DOHH2 (cell line): ENCODE results near the gene RUNX2.

Source experiments
- EZH2phosphoT487 ChIP-seq: fragments of 200-600 bp; sonication (generic); IDR thresholded peaks from 2 replicates; pipeline ENCODE4 v1.6.1; 2017; ENCODE audit warnings: borderline replicate concordance, mild to moderate bottlenecking, antibody characterized with exemption, low read length, moderate library complexity, mixed read lengths
- TF ChIP-seq, protein P1 (sequence below): fragments of 200-600 bp; sonication (generic); IDR thresholded peaks from one replicate; pipeline ENCODE4 v1.5.1; 2014; ENCODE audit warnings: antibody characterized with exemption, mild to moderate bottlenecking, low read depth, low read length; ENCODE audit not compliant: poor library complexity, severe bottlenecking

DNA sequence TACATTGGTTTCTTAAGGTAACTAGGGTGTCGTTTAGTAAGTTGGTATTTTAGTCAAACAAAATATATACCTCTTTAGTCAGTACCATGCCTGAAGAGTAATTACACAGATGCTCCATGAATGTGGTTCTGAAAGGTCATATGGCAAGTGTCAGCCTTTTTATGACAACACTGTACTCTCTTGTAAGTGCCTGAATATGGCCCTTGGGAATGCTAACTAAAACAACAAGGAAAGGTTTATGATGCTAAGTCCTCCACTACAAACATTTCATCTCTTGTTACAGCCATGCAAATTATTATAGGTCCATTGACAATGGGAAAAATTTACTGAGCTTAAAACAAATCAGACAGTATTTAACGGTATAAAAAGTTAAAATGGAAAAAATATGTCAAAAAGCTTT lies 88.6 kb downstream of the RUNX2 start:
- TF ChIP-seq, protein P1, sequence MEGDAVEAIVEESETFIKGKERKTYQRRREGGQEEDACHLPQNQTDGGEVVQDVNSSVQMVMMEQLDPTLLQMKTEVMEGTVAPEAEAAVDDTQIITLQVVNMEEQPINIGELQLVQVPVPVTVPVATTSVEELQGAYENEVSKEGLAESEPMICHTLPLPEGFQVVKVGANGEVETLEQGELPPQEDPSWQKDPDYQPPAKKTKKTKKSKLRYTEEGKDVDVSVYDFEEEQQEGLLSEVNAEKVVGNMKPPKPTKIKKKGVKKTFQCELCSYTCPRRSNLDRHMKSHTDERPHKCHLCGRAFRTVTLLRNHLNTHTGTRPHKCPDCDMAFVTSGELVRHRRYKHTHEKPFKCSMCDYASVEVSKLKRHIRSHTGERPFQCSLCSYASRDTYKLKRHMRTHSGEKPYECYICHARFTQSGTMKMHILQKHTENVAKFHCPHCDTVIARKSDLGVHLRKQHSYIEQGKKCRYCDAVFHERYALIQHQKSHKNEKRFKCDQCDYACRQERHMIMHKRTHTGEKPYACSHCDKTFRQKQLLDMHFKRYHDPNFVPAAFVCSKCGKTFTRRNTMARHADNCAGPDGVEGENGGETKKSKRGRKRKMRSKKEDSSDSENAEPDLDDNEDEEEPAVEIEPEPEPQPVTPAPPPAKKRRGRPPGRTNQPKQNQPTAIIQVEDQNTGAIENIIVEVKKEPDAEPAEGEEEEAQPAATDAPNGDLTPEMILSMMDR, result no peak
- TF ChIP-seq EZH2phosphoT487, result no peak
